GM12878 (cell line): ENCODE results near the gene MOAP1. TPM values are rescaled to one million over a fixed set of nuclear protein-coding genes. Genes with fewer than 3 reads are reported as not detected.
A peak's percentile ranks its signal among the peaks of the same experiment; 100 is the strongest.

Experiments used
- ATF7 ChIP-seq: fragments of 450-650 bp; IDR thresholded peaks from 2 replicates; pipeline ENCODE4 v1.6.1; 2016; ENCODE audit warnings: low read depth, mild to moderate bottlenecking
- BACH1 ChIP-seq: fragments of 450-650 bp; IDR thresholded peaks from 2 replicates; pipeline ENCODE4 v1.6.1; 2017; ENCODE audit warnings: mild to moderate bottlenecking, borderline replicate concordance
- BHLHE40 ChIP-seq, 2 experiments: fragments of 450-650 bp in 1 of 2; IDR thresholded peaks; 2 replicates each; pipeline ENCODE4 v1.6.1; 2011 to 2017; ENCODE audit warnings: low read depth in 2 of 2, borderline replicate concordance in 1 of 2, improper control_type of control experiment in 1 of 2, low read length in 1 of 2, mild to moderate bottlenecking in 1 of 2
- FOXK2 ChIP-seq: fragments of 450-650 bp; IDR thresholded peaks from 2 replicates; pipeline ENCODE4 v1.6.1; 2017; ENCODE audit warnings: mild to moderate bottlenecking, moderate library complexity
- IRF4 ChIP-seq: IDR thresholded peaks from 2 replicates; pipeline ENCODE4 v1.6.1; 2011; ENCODE audit warnings: low read depth, low read length
- JUND ChIP-seq: IDR thresholded peaks from 2 replicates; pipeline ENCODE4 v1.6.1; 2012; ENCODE audit warnings: low read depth, mild to moderate bottlenecking, low read length, improper control_type of control experiment, moderate library complexity
- KLF5 ChIP-seq: fragments of 450-650 bp; IDR thresholded peaks from 2 replicates; pipeline ENCODE4 v1.6.1; 2014; ENCODE audit warnings: mild to moderate bottlenecking; ENCODE audit not compliant: partially characterized antibody
- NR2C1 ChIP-seq: fragments of 450-650 bp; IDR thresholded peaks from 2 replicates; pipeline ENCODE4 v1.6.1; 2017; ENCODE audit warnings: antibody characterized with exemption, mild to moderate bottlenecking, moderate library complexity
- POU2F2 ChIP-seq: IDR thresholded peaks from 3 replicates; pipeline ENCODE4 v1.6.1; 2011; ENCODE audit warnings: low read depth, mild to moderate bottlenecking, low read length, borderline replicate concordance
- SMARCA5 ChIP-seq: fragments of 450-650 bp; IDR thresholded peaks from 2 replicates; pipeline ENCODE4 v1.6.1; 2017; ENCODE audit warnings: mild to moderate bottlenecking
- TARDBP ChIP-seq: IDR thresholded peaks from 2 replicates; pipeline ENCODE4 v1.6.1; 2016; ENCODE audit warnings: borderline replicate concordance
- ZNF384 ChIP-seq: IDR thresholded peaks from 2 replicates; pipeline ENCODE4 v1.6.1; 2012; ENCODE audit warnings: low read depth, mild to moderate bottlenecking, low read length, improper control_type of control experiment, borderline replicate concordance
- polyA plus RNA-seq, 11 experiments: library from polyadenylated mRNA; depleted of rRNA in 4 of 11; unstranded in 6 of 11; stranded (reverse) in 5 of 11; fragments of >200 nt; fragmentation: Nextera tagmentation in 4 of 11; fragmentation: Illumina TruSeq in 1 of 11; extraction: Ambion mirVana in 4 of 11; extraction: Trizol in 1 of 11; gene quantifications; 1 replicate in 1 of 11; 2 replicates in 10 of 11; pipeline versions ENCODE4 v1.2.1 to v1.2.3, GENCODE V29; 2011 to 2016; ENCODE audit warnings: inconsistent platforms in 2 of 11, missing spikeins in 2 of 11, low read depth in 1 of 11
- total RNA-seq, 4 experiments: library from RNA; depleted of rRNA in 3 of 4; stranded (reverse); fragments of >200 nt in 3 of 4; fragmentation: Illumina TruSeq in 1 of 4; extraction: Trizol in 1 of 4; gene quantifications; 2 replicates each; pipeline versions ENCODE4 v1.2.1 to v1.2.3, GENCODE V29; 2013 to 2021
- TF ChIP-seq, protein P1 (sequence below): fragments of 450-650 bp; IDR thresholded peaks from 2 replicates; pipeline ENCODE4 v1.6.1; 2017; ENCODE audit warnings: low read depth, mild to moderate bottlenecking, moderate library complexity
- TF ChIP-seq, protein P2 (sequence below): IDR thresholded peaks from 2 replicates; pipeline ENCODE4 v1.6.1; 2011; ENCODE audit warnings: low read depth, mild to moderate bottlenecking, low read length, moderate library complexity, borderline replicate concordance; ENCODE audit errors: extremely low read depth
- TF ChIP-seq, protein P3 (sequence below), 3 experiments: IDR thresholded peaks in 2 of 3; conservative IDR thresholded peaks in 1 of 3; 2 replicates each; pipeline ENCODE4 v1.5.1; 2011; ENCODE audit warnings: low read depth in 3 of 3, low read length in 3 of 3, mild to moderate bottlenecking in 3 of 3, control low read depth in 2 of 3, moderate library complexity in 2 of 3, inconsistent platforms in 1 of 3, mixed read lengths in 1 of 3; ENCODE audit not compliant: control insufficient read depth in 2 of 3, insufficient read depth in 1 of 3; ENCODE audit errors: extremely low read depth in 1 of 3
- TF ChIP-seq, protein P4 (sequence below): fragments of 450-650 bp; IDR thresholded peaks from 2 replicates; pipeline ENCODE4 v1.6.1; 2017; ENCODE audit warnings: mild to moderate bottlenecking, moderate library complexity
- TF ChIP-seq, protein P5 (sequence below): fragments of 450-650 bp; IDR thresholded peaks from 2 replicates; pipeline ENCODE4 v1.6.1; 2018; ENCODE audit warnings: borderline replicate concordance, mild to moderate bottlenecking; ENCODE audit not compliant: partially characterized antibody
- TF ChIP-seq, protein P6 (sequence below): IDR thresholded peaks from 2 replicates; pipeline ENCODE4 v1.6.1; 2011; ENCODE audit warnings: borderline replicate concordance, low read depth, mild to moderate bottlenecking, moderate library complexity, low read length; ENCODE audit not compliant: insufficient read depth, poor library complexity, severe bottlenecking

Gene MOAP1
- total and polyA plus RNA-seq, 10 of the 15 experiments (the other 5 are each of a cell fraction or from before 2014, with no cell fraction given): 3.1 to 51.9 (median 11.4) TPM

DNA sequence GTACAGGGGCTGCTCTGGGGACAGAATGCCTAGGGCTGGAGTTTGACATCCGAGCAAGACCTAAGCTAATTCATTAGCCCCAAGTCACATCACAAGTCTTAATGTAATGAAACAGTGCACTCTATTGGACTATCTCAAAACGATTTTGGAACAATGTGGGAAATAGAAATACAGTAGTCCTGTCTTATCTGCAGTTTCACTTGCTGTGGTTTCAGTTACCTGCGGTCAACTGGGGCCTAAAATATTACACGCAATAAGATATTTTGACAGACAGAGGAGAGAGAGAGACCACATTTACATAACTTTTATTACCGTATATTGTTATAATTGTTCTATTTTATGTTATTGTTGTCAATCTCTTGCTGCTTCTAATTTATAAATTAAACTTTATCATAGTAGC, 21.1 kb downstream of the MOAP1 start (continued):
- TF ChIP-seq, protein P1, sequence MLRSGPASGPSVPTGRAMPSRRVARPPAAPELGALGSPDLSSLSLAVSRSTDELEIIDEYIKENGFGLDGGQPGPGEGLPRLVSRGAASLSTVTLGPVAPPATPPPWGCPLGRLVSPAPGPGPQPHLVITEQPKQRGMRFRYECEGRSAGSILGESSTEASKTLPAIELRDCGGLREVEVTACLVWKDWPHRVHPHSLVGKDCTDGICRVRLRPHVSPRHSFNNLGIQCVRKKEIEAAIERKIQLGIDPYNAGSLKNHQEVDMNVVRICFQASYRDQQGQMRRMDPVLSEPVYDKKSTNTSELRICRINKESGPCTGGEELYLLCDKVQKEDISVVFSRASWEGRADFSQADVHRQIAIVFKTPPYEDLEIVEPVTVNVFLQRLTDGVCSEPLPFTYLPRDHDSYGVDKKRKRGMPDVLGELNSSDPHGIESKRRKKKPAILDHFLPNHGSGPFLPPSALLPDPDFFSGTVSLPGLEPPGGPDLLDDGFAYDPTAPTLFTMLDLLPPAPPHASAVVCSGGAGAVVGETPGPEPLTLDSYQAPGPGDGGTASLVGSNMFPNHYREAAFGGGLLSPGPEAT: 0 out of 2 replicates have a peak, but pooled peaks have one; percentile 52
- TF ChIP-seq ZNF384: no peak
- TF ChIP-seq, protein P2, sequence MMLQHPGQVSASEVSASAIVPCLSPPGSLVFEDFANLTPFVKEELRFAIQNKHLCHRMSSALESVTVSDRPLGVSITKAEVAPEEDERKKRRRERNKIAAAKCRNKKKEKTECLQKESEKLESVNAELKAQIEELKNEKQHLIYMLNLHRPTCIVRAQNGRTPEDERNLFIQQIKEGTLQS: no peak
- no peak for TF ChIP-seq TARDBP
- TF ChIP-seq BHLHE40 (IDR thresholded peaks at IDR 0.05; ENCODE audit: borderline replicate concordance in 1 of 2, low read depth in 2 of 2, low read length in 1 of 2): no peak; a peak in 1 of 4 replicates
- peak; percentile 36 for TF ChIP-seq KLF5
- no peak for TF ChIP-seq POU2F2
- TF ChIP-seq IRF4: no peak
- TF ChIP-seq, protein P3, sequence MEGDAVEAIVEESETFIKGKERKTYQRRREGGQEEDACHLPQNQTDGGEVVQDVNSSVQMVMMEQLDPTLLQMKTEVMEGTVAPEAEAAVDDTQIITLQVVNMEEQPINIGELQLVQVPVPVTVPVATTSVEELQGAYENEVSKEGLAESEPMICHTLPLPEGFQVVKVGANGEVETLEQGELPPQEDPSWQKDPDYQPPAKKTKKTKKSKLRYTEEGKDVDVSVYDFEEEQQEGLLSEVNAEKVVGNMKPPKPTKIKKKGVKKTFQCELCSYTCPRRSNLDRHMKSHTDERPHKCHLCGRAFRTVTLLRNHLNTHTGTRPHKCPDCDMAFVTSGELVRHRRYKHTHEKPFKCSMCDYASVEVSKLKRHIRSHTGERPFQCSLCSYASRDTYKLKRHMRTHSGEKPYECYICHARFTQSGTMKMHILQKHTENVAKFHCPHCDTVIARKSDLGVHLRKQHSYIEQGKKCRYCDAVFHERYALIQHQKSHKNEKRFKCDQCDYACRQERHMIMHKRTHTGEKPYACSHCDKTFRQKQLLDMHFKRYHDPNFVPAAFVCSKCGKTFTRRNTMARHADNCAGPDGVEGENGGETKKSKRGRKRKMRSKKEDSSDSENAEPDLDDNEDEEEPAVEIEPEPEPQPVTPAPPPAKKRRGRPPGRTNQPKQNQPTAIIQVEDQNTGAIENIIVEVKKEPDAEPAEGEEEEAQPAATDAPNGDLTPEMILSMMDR (IDR thresholded peaks at IDR 0.05 in 2 of 3, conservative IDR thresholded peaks at IDR 0.05 in 1 of 3; ENCODE audit: control insufficient read depth in 2 of 3, extremely low read depth in 1 of 3, insufficient read depth in 1 of 3, low read depth in 3 of 3, low read length in 3 of 3): peak in 1 of 3 experiments; percentile 5; a peak in 1 of 6 replicates
- TF ChIP-seq, protein P4, sequence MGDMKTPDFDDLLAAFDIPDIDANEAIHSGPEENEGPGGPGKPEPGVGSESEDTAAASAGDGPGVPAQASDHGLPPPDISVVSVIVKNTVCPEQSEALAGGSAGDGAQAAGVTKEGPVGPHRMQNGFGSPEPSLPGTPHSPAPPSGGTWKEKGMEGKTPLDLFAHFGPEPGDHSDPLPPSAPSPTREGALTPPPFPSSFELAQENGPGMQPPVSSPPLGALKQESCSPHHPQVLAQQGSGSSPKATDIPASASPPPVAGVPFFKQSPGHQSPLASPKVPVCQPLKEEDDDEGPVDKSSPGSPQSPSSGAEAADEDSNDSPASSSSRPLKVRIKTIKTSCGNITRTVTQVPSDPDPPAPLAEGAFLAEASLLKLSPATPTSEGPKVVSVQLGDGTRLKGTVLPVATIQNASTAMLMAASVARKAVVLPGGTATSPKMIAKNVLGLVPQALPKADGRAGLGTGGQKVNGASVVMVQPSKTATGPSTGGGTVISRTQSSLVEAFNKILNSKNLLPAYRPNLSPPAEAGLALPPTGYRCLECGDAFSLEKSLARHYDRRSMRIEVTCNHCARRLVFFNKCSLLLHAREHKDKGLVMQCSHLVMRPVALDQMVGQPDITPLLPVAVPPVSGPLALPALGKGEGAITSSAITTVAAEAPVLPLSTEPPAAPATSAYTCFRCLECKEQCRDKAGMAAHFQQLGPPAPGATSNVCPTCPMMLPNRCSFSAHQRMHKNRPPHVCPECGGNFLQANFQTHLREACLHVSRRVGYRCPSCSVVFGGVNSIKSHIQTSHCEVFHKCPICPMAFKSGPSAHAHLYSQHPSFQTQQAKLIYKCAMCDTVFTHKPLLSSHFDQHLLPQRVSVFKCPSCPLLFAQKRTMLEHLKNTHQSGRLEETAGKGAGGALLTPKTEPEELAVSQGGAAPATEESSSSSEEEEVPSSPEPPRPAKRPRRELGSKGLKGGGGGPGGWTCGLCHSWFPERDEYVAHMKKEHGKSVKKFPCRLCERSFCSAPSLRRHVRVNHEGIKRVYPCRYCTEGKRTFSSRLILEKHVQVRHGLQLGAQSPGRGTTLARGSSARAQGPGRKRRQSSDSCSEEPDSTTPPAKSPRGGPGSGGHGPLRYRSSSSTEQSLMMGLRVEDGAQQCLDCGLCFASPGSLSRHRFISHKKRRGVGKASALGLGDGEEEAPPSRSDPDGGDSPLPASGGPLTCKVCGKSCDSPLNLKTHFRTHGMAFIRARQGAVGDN: peak; percentile 68
- TF ChIP-seq SMARCA5: 0 out of 2 replicates have a peak, but pooled peaks have one; percentile 21
- TF ChIP-seq NR2C1: no peak
- no peak for TF ChIP-seq FOXK2
- TF ChIP-seq, protein P5, sequence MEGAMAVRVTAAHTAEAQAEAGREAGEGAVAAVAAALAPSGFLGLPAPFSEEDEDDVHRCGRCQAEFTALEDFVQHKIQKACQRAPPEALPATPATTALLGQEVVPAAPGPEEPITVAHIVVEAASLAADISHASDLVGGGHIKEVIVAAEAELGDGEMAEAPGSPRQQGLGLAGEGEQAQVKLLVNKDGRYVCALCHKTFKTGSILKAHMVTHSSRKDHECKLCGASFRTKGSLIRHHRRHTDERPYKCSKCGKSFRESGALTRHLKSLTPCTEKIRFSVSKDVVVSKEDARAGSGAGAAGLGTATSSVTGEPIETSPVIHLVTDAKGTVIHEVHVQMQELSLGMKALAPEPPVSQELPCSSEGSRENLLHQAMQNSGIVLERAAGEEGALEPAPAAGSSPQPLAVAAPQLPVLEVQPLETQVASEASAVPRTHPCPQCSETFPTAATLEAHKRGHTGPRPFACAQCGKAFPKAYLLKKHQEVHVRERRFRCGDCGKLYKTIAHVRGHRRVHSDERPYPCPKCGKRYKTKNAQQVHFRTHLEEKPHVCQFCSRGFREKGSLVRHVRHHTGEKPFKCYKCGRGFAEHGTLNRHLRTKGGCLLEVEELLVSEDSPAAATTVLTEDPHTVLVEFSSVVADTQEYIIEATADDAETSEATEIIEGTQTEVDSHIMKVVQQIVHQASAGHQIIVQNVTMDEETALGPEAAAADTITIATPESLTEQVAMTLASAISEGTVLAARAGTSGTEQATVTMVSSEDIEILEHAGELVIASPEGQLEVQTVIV: no peak
- TF ChIP-seq, protein P6, sequence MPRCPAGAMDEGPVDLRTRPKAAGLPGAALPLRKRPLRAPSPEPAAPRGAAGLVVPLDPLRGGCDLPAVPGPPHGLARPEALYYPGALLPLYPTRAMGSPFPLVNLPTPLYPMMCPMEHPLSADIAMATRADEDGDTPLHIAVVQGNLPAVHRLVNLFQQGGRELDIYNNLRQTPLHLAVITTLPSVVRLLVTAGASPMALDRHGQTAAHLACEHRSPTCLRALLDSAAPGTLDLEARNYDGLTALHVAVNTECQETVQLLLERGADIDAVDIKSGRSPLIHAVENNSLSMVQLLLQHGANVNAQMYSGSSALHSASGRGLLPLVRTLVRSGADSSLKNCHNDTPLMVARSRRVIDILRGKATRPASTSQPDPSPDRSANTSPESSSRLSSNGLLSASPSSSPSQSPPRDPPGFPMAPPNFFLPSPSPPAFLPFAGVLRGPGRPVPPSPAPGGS: no peak
- TF ChIP-seq ATF7: peak; percentile 47; the same call in 1 of the 2 replicates
- no peak for TF ChIP-seq JUND
- TF ChIP-seq BACH1: no peak
